ENCODE results near the gene TSPYL1. TPM values are rescaled to one million over a fixed set of nuclear protein-coding genes. Genes with fewer than 3 reads are reported as not detected.

The TSPYL1 gene
- total RNA-seq, 1 donor from 2014 or later: 95.6 TPM

DNA sequence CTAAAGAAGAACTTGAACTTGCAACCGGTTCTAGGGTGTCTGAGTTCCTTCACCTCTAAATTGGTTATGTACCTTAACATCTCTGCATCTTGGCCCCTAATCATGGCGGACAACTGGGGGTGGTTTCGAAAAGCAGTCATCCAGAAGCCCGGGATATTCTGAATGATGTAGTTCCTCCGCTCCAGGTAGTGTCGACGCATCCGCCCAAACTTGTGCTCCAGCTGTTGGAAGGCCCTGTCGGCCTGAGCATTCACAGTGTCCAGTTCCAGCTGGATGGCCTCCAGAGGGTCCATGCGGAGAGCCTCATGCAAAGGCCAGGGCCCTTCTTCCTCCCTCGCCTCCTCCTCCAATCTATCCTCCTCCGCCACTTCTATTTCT, 887 bp downstream of the TSPYL1 start:
- H3K4me3 Mint-ChIP-seq: peak overlapping the region; percentile 94
- peaks cover 67% of the 10 kb centered on the region for H3K4me1 Mint-ChIP-seq
- peaks cover 15% of the 10 kb centered on the region for H3K36me3 Mint-ChIP-seq
- DNase-seq (ENCODE audit: low spot score in 2 of 2, unreplicated experiment in 2 of 2): no peak
- TF ChIP-seq, protein P1, sequence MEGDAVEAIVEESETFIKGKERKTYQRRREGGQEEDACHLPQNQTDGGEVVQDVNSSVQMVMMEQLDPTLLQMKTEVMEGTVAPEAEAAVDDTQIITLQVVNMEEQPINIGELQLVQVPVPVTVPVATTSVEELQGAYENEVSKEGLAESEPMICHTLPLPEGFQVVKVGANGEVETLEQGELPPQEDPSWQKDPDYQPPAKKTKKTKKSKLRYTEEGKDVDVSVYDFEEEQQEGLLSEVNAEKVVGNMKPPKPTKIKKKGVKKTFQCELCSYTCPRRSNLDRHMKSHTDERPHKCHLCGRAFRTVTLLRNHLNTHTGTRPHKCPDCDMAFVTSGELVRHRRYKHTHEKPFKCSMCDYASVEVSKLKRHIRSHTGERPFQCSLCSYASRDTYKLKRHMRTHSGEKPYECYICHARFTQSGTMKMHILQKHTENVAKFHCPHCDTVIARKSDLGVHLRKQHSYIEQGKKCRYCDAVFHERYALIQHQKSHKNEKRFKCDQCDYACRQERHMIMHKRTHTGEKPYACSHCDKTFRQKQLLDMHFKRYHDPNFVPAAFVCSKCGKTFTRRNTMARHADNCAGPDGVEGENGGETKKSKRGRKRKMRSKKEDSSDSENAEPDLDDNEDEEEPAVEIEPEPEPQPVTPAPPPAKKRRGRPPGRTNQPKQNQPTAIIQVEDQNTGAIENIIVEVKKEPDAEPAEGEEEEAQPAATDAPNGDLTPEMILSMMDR (IDR thresholded peaks at IDR 0.05; ENCODE audit: unreplicated experiment): no peak
- H3K9me3 Mint-ChIP-seq: no peaks in the 10 kb centered on the region
- peak overlapping the region; percentile 98 for H3K27ac Mint-ChIP-seq
- H3K27me3 Mint-ChIP-seq (ENCODE audit: low read depth): no peaks in the 10 kb centered on the region

GRCh38 chr6:116278481-116278829, 1.3 kb downstream of the TSPYL1 start:
- H3K9me3 Mint-ChIP-seq: no peaks in the 10 kb centered on the region
- DNase-seq (ENCODE audit: low spot score in 2 of 2, unreplicated experiment in 2 of 2): no peak
- peaks cover 16% of the 10 kb centered on the region for H3K36me3 Mint-ChIP-seq
- TF ChIP-seq, protein P1 (IDR thresholded peaks at IDR 0.05; ENCODE audit: unreplicated experiment): no peak
- H3K4me3 Mint-ChIP-seq: peak overlapping the region; percentile 94
- peaks cover 67% of the 10 kb centered on the region for H3K4me1 Mint-ChIP-seq
- no peaks in the 10 kb centered on the region for H3K27me3 Mint-ChIP-seq (ENCODE audit: low read depth)
- H3K27ac Mint-ChIP-seq: peak overlapping the region; percentile 98

DNA sequence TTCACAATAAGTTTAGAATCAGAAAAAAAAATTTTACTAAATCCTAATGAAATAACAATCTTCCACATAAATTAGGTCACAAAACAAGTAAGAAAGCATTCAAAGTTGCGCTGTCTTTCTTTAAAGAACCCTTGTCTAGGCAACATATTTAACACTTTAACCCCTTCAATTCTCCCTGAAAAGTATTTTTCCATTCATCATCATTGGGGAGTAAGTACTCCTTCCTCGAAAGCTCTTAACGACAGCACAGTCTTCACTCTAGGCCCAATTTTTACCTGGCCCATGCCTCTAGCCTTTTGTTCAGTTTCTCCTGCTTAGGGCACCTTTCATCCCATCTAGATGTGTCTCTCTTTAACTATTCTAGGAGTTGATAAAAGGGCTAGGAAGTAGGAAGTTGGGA, 2.6 kb downstream of the TSPYL1 start:
- peaks cover 20% of the 10 kb centered on the region for H3K36me3 Mint-ChIP-seq
- no peaks in the 10 kb centered on the region for H3K9me3 Mint-ChIP-seq
- peak overlapping the region; percentile 92 for H3K27ac Mint-ChIP-seq
- peaks cover 56% of the 10 kb centered on the region for H3K4me1 Mint-ChIP-seq
- peak overlapping the region; percentile 94 for H3K4me3 Mint-ChIP-seq
- TF ChIP-seq, protein P1 (IDR thresholded peaks at IDR 0.05; ENCODE audit: unreplicated experiment): no peak
- DNase-seq (ENCODE audit: low spot score in 2 of 2, unreplicated experiment in 2 of 2): no peak
- H3K27me3 Mint-ChIP-seq (ENCODE audit: low read depth): no peaks in the 10 kb centered on the region

GRCh38 chr6:116271149-116271708, 8.5 kb downstream of the TSPYL1 start:
- no peak overlapping the region for H3K4me3 Mint-ChIP-seq
- TF ChIP-seq, protein P1 (IDR thresholded peaks at IDR 0.05; ENCODE audit: unreplicated experiment): no peak

DNA sequence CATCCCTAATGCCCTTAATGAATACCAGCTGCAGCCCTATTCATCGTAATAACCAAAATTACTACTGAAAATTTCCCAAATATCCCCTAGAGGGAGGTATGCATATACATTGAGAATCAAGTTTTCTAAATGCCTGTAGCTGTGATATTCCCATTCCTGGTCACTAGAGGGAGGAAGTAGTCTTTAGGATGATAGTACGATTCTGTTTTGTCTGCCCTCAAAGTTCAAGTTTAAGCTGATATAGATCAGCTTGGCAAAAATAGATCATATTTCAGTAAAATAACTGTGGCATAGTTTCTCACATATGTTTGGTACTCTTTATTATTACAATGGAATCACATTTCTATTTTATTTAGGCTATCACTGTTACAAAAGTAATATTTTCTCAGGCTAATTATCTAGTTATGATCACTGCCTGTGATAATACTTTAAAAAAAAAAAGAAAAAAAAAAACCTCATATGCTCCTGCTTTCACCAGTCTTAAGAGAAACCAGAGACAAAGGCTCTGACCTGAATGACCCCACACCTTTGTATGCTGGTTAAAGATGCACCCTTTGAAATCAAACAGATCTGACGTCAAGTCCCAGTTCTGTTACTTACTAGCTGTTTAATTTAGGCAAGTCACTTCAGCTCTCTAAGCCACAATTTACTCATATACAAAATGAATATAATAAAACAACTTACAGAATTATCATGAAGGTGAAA, 11.0 kb downstream of the TSPYL1 start:
- Mint-ChIP-seq H3K4me3 (no peak overlapping the region), H3K27ac (no peak overlapping the region), H3K4me1 (peaks cover 5% of the 10 kb centered on the region), H3K36me3 (peaks cover 21% of the 10 kb centered on the region), H3K9me3 (peaks cover 8% of the 10 kb centered on the region), H3K27me3 (ENCODE audit: low read depth) (no peaks in the 10 kb centered on the region)
- TF ChIP-seq, protein P1 (IDR thresholded peaks at IDR 0.05; ENCODE audit: unreplicated experiment): peak; percentile 85
- DNase-seq (ENCODE audit: low spot score in 2 of 2, unreplicated experiment in 2 of 2): no peak

More at GRCh38 chr6:116271149-116271708, 8.5 kb downstream of the TSPYL1 start:
- DNase-seq (ENCODE audit: low spot score in 2 of 2, unreplicated experiment in 2 of 2): no peak
- no peaks in the 10 kb centered on the region for H3K27me3 Mint-ChIP-seq (ENCODE audit: low read depth)
- H3K4me1 Mint-ChIP-seq: peaks cover 18% of the 10 kb centered on the region
- no peaks in the 10 kb centered on the region for H3K9me3 Mint-ChIP-seq
- peaks cover 11% of the 10 kb centered on the region for H3K36me3 Mint-ChIP-seq
- no peak overlapping the region for H3K27ac Mint-ChIP-seq

Measured in mesothelial cell of epicardium (in vitro differentiated cells).